ENCODE data around the gene PPA2.
"Not testable (repeated sequence)": the region's sequence is repeated elsewhere in the genome, so short reads cannot be mapped to it uniquely, and the experiment has no call there.

PPA2 gene

GRCh38 chr4:105461221-105461620 lies 12.6 kb downstream of the PPA2 start:
- H3K14ac ChIP-seq (ENCODE audit: low read length in 2 of 2): no peak overlapping the region
- H3K27me3 ChIP-seq (ENCODE audit: control insufficient read depth in 1 of 2, insufficient read depth in 1 of 2, low read length in 2 of 2): no peaks in the 10 kb centered on the region
- H3K4ac ChIP-seq (ENCODE audit: low read depth in 1 of 2, low read length in 2 of 2): no peak overlapping the region
- no peak overlapping the region for H3K23ac ChIP-seq (ENCODE audit: low read length in 2 of 2)
- no peak overlapping the region for H4K8ac ChIP-seq (ENCODE audit: low read length)
- no peak overlapping the region for H3K18ac ChIP-seq (ENCODE audit: low read depth in 1 of 2, low read length in 2 of 2)
- no peak overlapping the region for H2BK12ac ChIP-seq (ENCODE audit: low read length in 2 of 2)
- no peak overlapping the region for H3K4me3 ChIP-seq (ENCODE audit: insufficient read depth in 1 of 2, low read depth in 1 of 2, low read length in 2 of 2)
- peaks cover 27% of the 10 kb centered on the region for H3K79me1 ChIP-seq (replicated peaks; ENCODE audit: low read length, poor library complexity, severe bottlenecking)
- no peak overlapping the region for H3K27ac ChIP-seq (ENCODE audit: low read length, poor library complexity, severe bottlenecking)
- H2BK15ac ChIP-seq (ENCODE audit: low read depth, poor library complexity, severe bottlenecking): no peak overlapping the region
- DNase-seq: peak; percentile 7
- H3K9ac ChIP-seq (ENCODE audit: low read length): no peak overlapping the region
- no peak overlapping the region for H4K91ac ChIP-seq (ENCODE audit: low read length)
- H3K9me3 ChIP-seq (ENCODE audit: control insufficient read depth, low read length): no peaks in the 10 kb centered on the region
- no peak overlapping the region for H3K4me2 ChIP-seq (ENCODE audit: low read length, poor library complexity, severe bottlenecking)
- 86% methylated on average over 7 of the region's 8 CpGs for WGBS
- no peak overlapping the region for H2BK5ac ChIP-seq (ENCODE audit: low read depth, low read length, poor library complexity, severe bottlenecking)
- no peak overlapping the region for H2AFZ ChIP-seq (ENCODE audit: low read depth, low read length)
- H2AK5ac ChIP-seq (ENCODE audit: low read length, severe bottlenecking): no peak overlapping the region
- peaks cover 7 to 16% of the 10 kb centered on the region in 2 experiments for H3K36me3 ChIP-seq (ENCODE audit: control insufficient read depth in 1 of 2, insufficient read depth in 2 of 2, low read depth in 1 of 2, low read length in 2 of 2)
- H3K4me1 ChIP-seq (ENCODE audit: control insufficient read depth, insufficient read depth, low read depth, low read length): no peaks in the 10 kb centered on the region
- H2BK120ac ChIP-seq (ENCODE audit: low read depth, low read length): no peak overlapping the region

- H3K27me3 ChIP-seq (ENCODE audit: control insufficient read depth in 1 of 2, insufficient read depth in 1 of 2, low read length in 2 of 2): no peaks in the 10 kb centered on the region
Measured at GRCh38 chr4:105460306-105460705, 13.6 kb downstream of the PPA2 start.

GRCh38 chr4:105458541-105458940 lies 15.3 kb downstream of the PPA2 start:
- not testable (repeated sequence) for H3K4me1 ChIP-seq (ENCODE audit: control insufficient read depth, insufficient read depth, low read depth, low read length); H3K18ac ChIP-seq (ENCODE audit: low read depth in 1 of 2, low read length in 2 of 2); H3K4me2 ChIP-seq (ENCODE audit: low read length, poor library complexity, severe bottlenecking); H3K27ac ChIP-seq (ENCODE audit: low read length, poor library complexity, severe bottlenecking); H4K8ac ChIP-seq (ENCODE audit: low read length); H3K9ac ChIP-seq (ENCODE audit: low read length); H3K9me3 ChIP-seq (ENCODE audit: control insufficient read depth, low read length); H3K27me3 ChIP-seq (ENCODE audit: control insufficient read depth in 1 of 2, insufficient read depth in 1 of 2, low read length in 2 of 2); H2BK15ac ChIP-seq (ENCODE audit: low read depth, poor library complexity, severe bottlenecking); H4K91ac ChIP-seq (ENCODE audit: low read length); H3K4ac ChIP-seq (ENCODE audit: low read depth in 1 of 2, low read length in 2 of 2); H2AK5ac ChIP-seq (ENCODE audit: low read length, severe bottlenecking); H3K4me3 ChIP-seq (ENCODE audit: insufficient read depth in 1 of 2, low read depth in 1 of 2, low read length in 2 of 2); DNase-seq; H3K23ac ChIP-seq (ENCODE audit: low read length in 2 of 2); H2BK120ac ChIP-seq (ENCODE audit: low read depth, low read length); H3K14ac ChIP-seq (ENCODE audit: low read length in 2 of 2); H2AFZ ChIP-seq (ENCODE audit: low read depth, low read length); H2BK5ac ChIP-seq (ENCODE audit: low read depth, low read length, poor library complexity, severe bottlenecking); H2BK12ac ChIP-seq (ENCODE audit: low read length in 2 of 2)
- H3K36me3 ChIP-seq (ENCODE audit: control insufficient read depth in 1 of 2, insufficient read depth in 2 of 2, low read depth in 1 of 2, low read length in 2 of 2): peaks cover 2 to 19% of the 10 kb centered on the region in 2 experiments
- 97% methylated on average over 11 of the region's 11 CpGs for WGBS
- H3K79me1 ChIP-seq (replicated peaks; ENCODE audit: low read length, poor library complexity, severe bottlenecking): peaks cover 19% of the 10 kb centered on the region

More at GRCh38 chr4:105460306-105460705, 13.6 kb downstream of the PPA2 start:
- no peaks in the 10 kb centered on the region for H3K4me1 ChIP-seq (ENCODE audit: control insufficient read depth, insufficient read depth, low read depth, low read length)
- no peak overlapping the region for H3K4me2 ChIP-seq (ENCODE audit: low read length, poor library complexity, severe bottlenecking)
- no peak overlapping the region for H2AK5ac ChIP-seq (ENCODE audit: low read length, severe bottlenecking)
- no peak overlapping the region for H3K18ac ChIP-seq (ENCODE audit: low read depth in 1 of 2, low read length in 2 of 2)
- no peak overlapping the region for H3K4me3 ChIP-seq (ENCODE audit: insufficient read depth in 1 of 2, low read depth in 1 of 2, low read length in 2 of 2)
- peaks cover 27% of the 10 kb centered on the region for H3K79me1 ChIP-seq (replicated peaks; ENCODE audit: low read length, poor library complexity, severe bottlenecking)
- H3K4ac ChIP-seq (ENCODE audit: low read depth in 1 of 2, low read length in 2 of 2): no peak overlapping the region
- no peak for DNase-seq
- H3K14ac ChIP-seq (ENCODE audit: low read length in 2 of 2): no peak overlapping the region
- H3K27ac ChIP-seq (ENCODE audit: low read length, poor library complexity, severe bottlenecking): no peak overlapping the region
- no peak overlapping the region for H2BK15ac ChIP-seq (ENCODE audit: low read depth, poor library complexity, severe bottlenecking)
- no CpG with 5 or more reads among the region's 2 CpGs for WGBS
- no peak overlapping the region for H4K8ac ChIP-seq (ENCODE audit: low read length)
- H3K9me3 ChIP-seq (ENCODE audit: control insufficient read depth, low read length): no peaks in the 10 kb centered on the region
- no peak overlapping the region for H2BK5ac ChIP-seq (ENCODE audit: low read depth, low read length, poor library complexity, severe bottlenecking)
- no peak overlapping the region for H4K91ac ChIP-seq (ENCODE audit: low read length)
- no peak overlapping the region for H2BK12ac ChIP-seq (ENCODE audit: low read length in 2 of 2)
- no peak overlapping the region for H2BK120ac ChIP-seq (ENCODE audit: low read depth, low read length)
- no peak overlapping the region for H3K23ac ChIP-seq (ENCODE audit: low read length in 2 of 2)
- no peak overlapping the region for H3K9ac ChIP-seq (ENCODE audit: low read length)
- no peak overlapping the region for H2AFZ ChIP-seq (ENCODE audit: low read depth, low read length)
- H3K36me3 ChIP-seq (ENCODE audit: control insufficient read depth in 1 of 2, insufficient read depth in 2 of 2, low read depth in 1 of 2, low read length in 2 of 2): peaks cover 7 to 22% of the 10 kb centered on the region in 2 experiments

- peaks cover 0 to 21% of the 10 kb centered on the region in 2 experiments for H3K36me3 ChIP-seq (ENCODE audit: control insufficient read depth in 1 of 2, insufficient read depth in 2 of 2, low read depth in 1 of 2, low read length in 2 of 2)
- no peaks in the 10 kb centered on the region for H3K9me3 ChIP-seq (ENCODE audit: control insufficient read depth, low read length)
- peaks cover 18% of the 10 kb centered on the region for H3K79me1 ChIP-seq (replicated peaks; ENCODE audit: low read length, poor library complexity, severe bottlenecking)
- H3K4me1 ChIP-seq (ENCODE audit: control insufficient read depth, insufficient read depth, low read depth, low read length): no peaks in the 10 kb centered on the region
- no peak overlapping the region for H3K4me3 ChIP-seq (ENCODE audit: insufficient read depth in 1 of 2, low read depth in 1 of 2, low read length in 2 of 2)
- no peak overlapping the region for H3K27ac ChIP-seq (ENCODE audit: low read length, poor library complexity, severe bottlenecking)
- no peak overlapping the region for H3K9ac ChIP-seq (ENCODE audit: low read length)
- no peaks in the 10 kb centered on the region for H3K27me3 ChIP-seq (ENCODE audit: control insufficient read depth in 1 of 2, insufficient read depth in 1 of 2, low read length in 2 of 2)
- H2BK5ac ChIP-seq (ENCODE audit: low read depth, low read length, poor library complexity, severe bottlenecking): no peak overlapping the region
- H2AK5ac ChIP-seq (ENCODE audit: low read length, severe bottlenecking): no peak overlapping the region
- no peak overlapping the region for H2AFZ ChIP-seq (ENCODE audit: low read depth, low read length)
- no peak overlapping the region for H2BK120ac ChIP-seq (ENCODE audit: low read depth, low read length)
- H4K8ac ChIP-seq (ENCODE audit: low read length): no peak overlapping the region
- no peak overlapping the region for H3K14ac ChIP-seq (ENCODE audit: low read length in 2 of 2)
- H2BK12ac ChIP-seq (ENCODE audit: low read length in 2 of 2): no peak overlapping the region
- no peak overlapping the region for H3K18ac ChIP-seq (ENCODE audit: low read depth in 1 of 2, low read length in 2 of 2)
- WGBS: 86% methylated on average over 1 of the region's 1 CpG
- no peak overlapping the region for H3K4ac ChIP-seq (ENCODE audit: low read depth in 1 of 2, low read length in 2 of 2)
- H3K4me2 ChIP-seq (ENCODE audit: low read length, poor library complexity, severe bottlenecking): no peak overlapping the region
- H3K23ac ChIP-seq (ENCODE audit: low read length in 2 of 2): no peak overlapping the region
- peak; percentile 6 for DNase-seq
- H2BK15ac ChIP-seq (ENCODE audit: low read depth, poor library complexity, severe bottlenecking): no peak overlapping the region
- H4K91ac ChIP-seq (ENCODE audit: low read length): no peak overlapping the region
Measured at GRCh38 chr4:105458001-105458400, 15.9 kb downstream of the PPA2 start.

Data from mesenchymal stem cell (in vitro differentiated cells and primary cell).